ENCODE measurements around the gene KRT4. TPM values are rescaled to one million over a fixed set of nuclear protein-coding genes. Genes with fewer than 3 reads are reported as not detected.

The KRT4 gene
- total RNA-seq, 1 experiment from 2014 or later = not detected

- in situ Hi-C loops (cut with HindIII; ENCODE audit: low pct_unique_long_range_greater_than_20kb, low sequenced_read_pairs) = no loop called here
- DNase-seq (ENCODE audit: low read depth, low spot score) = no peak
Measured at GRCh38 chr12:52826611-52827498, 12.9 kb upstream of the KRT4 start.

GRCh38 chr12:52825961-52826360 lies 12.0 kb upstream of the KRT4 start:
- DNase-seq (ENCODE audit: low read depth, low spot score) = no peak
- in situ Hi-C loops (cut with HindIII; ENCODE audit: low pct_unique_long_range_greater_than_20kb, low sequenced_read_pairs) = no loop called here

- no peak for DNase-seq (ENCODE audit: low read depth, low spot score)
- in situ Hi-C loops (cut with HindIII; ENCODE audit: low pct_unique_long_range_greater_than_20kb, low sequenced_read_pairs) = no loop called here
Measured at GRCh38 chr12:52824741-52825410, 11.0 kb upstream of the KRT4 start.

GRCh38 chr12:52823761-52824450 lies 10.0 kb upstream of the KRT4 start:
- in situ Hi-C loops (cut with HindIII; ENCODE audit: low pct_unique_long_range_greater_than_20kb, low sequenced_read_pairs) = no loop called here
- DNase-seq (ENCODE audit: low read depth, low spot score) = no peak

- no peak for DNase-seq (ENCODE audit: low read depth, low spot score)
- in situ Hi-C loops (cut with HindIII; ENCODE audit: low pct_unique_long_range_greater_than_20kb, low sequenced_read_pairs) = no loop called here
Measured at GRCh38 chr12:52822771-52823510, 9.0 kb upstream of the KRT4 start.

- in situ Hi-C loops (cut with HindIII; ENCODE audit: low pct_unique_long_range_greater_than_20kb, low sequenced_read_pairs) = no loop called here
- no peak for DNase-seq (ENCODE audit: low read depth, low spot score)
Measured at GRCh38 chr12:52821826-52822660, 8.1 kb upstream of the KRT4 start.

GRCh38 chr12:52821071-52821730 lies 7.3 kb upstream of the KRT4 start:
- no peak for DNase-seq (ENCODE audit: low read depth, low spot score)
- in situ Hi-C loops (cut with HindIII; ENCODE audit: low pct_unique_long_range_greater_than_20kb, low sequenced_read_pairs) = no loop called here

- in situ Hi-C loops (cut with HindIII; ENCODE audit: low pct_unique_long_range_greater_than_20kb, low sequenced_read_pairs) = no loop called here
- no peak for DNase-seq (ENCODE audit: low read depth, low spot score)
Measured at GRCh38 chr12:52820521-52820920, 6.6 kb upstream of the KRT4 start.

- in situ Hi-C loops (cut with HindIII; ENCODE audit: low pct_unique_long_range_greater_than_20kb, low sequenced_read_pairs) = no loop called here
- DNase-seq (ENCODE audit: low read depth, low spot score) = no peak
Measured at GRCh38 chr12:52819731-52820510, 6.0 kb upstream of the KRT4 start.

- in situ Hi-C loops (cut with HindIII; ENCODE audit: low pct_unique_long_range_greater_than_20kb, low sequenced_read_pairs) = no loop called here
- no peak for DNase-seq (ENCODE audit: low read depth, low spot score)
Measured at GRCh38 chr12:52818887-52819420, 5.0 kb upstream of the KRT4 start.

GRCh38 chr12:52818388-52818787 lies 4.5 kb upstream of the KRT4 start:
- in situ Hi-C loops (cut with HindIII; ENCODE audit: low pct_unique_long_range_greater_than_20kb, low sequenced_read_pairs) = no loop called here
- no peak for DNase-seq (ENCODE audit: low read depth, low spot score)

- DNase-seq (ENCODE audit: low read depth, low spot score) = no peak
- in situ Hi-C loops (cut with HindIII; ENCODE audit: low pct_unique_long_range_greater_than_20kb, low sequenced_read_pairs) = no loop called here
Measured at GRCh38 chr12:52817699-52818238, 3.9 kb upstream of the KRT4 start.

GRCh38 chr12:52817003-52817698 lies 3.2 kb upstream of the KRT4 start:
- in situ Hi-C loops (cut with HindIII; ENCODE audit: low pct_unique_long_range_greater_than_20kb, low sequenced_read_pairs) = no loop called here
- DNase-seq (ENCODE audit: low read depth, low spot score) = no peak

GRCh38 chr12:52815676-52816588 lies 2.0 kb upstream of the KRT4 start:
- in situ Hi-C loops (cut with HindIII; ENCODE audit: low pct_unique_long_range_greater_than_20kb, low sequenced_read_pairs) = no loop called here
- no peak for DNase-seq (ENCODE audit: low read depth, low spot score)
